HG03060 (cell line): ENCODE results near the gene EDC4.
A peak's percentile ranks its signal among the peaks of the same experiment; 100 is the strongest.
"Not testable (repeated sequence)": the region's sequence is repeated elsewhere in the genome, so short reads cannot be mapped to it uniquely, and the experiment has no call there.

Experiments
- ATAC-seq: cut with Tn5 transposase; IDR thresholded peaks from one replicate; pipeline ENCODE4 v1.9.1; 2021; ENCODE audit warnings: low read depth, moderate number of reproducible peaks; ENCODE audit not compliant: unreplicated experiment

EDC4 gene

DNA sequence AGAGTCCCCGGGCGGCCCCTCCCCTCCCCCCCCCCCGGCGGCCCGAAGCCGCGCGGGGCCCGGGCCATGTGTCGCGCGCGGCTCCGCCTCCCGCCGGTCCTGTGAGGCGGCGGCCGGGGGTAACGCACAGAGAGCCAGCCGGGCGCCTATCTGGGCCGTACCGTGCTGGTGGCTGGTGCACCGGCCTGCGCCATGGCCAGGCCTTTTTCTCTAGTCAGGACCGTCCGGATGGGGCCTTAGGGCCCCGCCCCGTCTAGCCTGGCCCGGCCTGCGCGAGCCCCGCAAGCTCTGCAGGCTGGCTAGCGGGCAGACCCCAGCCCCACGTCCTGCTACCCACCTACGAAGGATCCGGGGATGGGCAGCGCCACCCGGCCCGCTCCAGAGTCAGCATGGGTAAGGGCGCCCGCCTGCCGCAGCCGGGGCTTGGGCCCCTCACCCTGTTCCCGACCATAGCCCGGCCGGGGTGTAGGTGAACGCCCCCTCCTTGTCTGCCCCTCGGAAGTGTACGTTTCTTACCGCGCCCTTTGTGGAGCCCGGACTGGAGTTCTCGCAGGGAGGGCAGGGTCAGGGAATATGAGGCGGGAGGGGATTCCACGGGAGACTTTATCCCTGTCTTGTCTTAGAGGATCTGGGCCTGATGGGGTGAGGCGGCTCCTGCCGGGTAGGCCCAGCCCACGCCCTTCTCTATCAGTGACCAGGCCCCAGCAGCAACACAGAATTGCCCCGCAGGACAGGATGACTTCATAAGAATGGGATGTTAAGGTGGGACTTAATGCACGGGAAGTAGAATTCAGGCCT lies 25.6 kb upstream of the EDC4 start, which contains the start of gene CENPT:
CENPT (minus strand) TSS at position 630 of the 798 bp plus-strand sequence. CDS start 13,834 bp downstream, outside the sequence.
- peak; percentile 23 for ATAC-seq

DNA sequence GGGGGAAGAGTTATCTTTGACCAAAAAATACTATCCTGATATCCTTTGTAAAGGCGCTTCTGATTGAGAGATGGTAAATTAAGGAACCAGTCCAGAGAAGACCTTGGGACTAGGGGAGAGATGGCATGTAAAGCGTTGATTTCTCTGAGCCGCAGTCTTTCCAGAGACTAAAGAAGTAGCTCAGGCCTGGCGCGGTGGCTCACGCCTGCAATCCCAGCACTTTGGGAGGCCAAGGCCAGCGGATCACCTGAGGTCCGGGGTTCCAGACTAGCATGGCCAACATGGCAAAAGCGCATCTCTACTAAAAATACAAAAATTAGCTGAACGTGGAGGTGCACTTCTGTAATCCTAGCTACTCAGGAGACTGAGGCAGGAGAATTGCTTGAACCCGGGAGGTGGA lies 24.7 kb upstream of the EDC4 start:
- ATAC-seq: no peak

DNA sequence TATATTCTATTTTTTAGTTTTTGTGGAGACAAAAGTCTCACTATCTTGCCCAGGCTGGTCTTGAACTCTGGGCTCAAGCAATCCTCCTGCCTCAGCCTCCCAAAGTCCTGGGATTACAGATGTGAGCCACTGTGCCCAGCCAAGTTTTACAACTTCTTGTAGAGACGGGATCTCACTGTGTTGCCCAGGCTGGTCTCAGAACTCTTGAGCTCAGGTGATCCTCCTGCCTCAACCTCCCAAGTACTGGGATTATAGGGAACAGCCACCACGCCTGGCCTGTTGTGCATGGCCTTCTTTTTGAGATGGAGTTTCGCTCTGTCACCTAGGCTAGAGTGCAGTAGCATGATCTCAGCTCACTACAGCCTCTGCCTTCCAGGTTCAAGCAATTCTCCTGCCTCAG lies 19.2 kb upstream of the EDC4 start:
- ATAC-seq: no peak

DNA sequence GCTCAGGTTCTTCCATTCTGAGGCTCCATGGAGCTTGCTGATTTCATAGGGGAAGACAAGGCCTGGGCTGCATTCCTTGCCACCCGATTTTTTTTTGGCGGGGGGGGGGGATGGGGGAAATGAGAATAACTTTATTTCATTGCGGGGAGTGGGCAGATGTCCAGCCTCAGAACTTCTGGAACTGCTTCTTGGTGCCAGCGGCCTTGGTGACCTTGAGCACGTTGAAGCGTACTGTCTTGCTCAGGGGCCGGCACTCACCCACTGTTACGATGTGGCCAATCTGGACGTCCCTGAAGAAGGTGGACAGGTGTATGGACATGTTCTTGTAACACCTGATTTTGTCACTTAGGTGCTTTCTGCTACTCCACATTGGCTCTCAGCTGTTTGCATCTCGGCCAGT lies 17.1 kb upstream of the EDC4 start:
- ATAC-seq: no peak

DNA sequence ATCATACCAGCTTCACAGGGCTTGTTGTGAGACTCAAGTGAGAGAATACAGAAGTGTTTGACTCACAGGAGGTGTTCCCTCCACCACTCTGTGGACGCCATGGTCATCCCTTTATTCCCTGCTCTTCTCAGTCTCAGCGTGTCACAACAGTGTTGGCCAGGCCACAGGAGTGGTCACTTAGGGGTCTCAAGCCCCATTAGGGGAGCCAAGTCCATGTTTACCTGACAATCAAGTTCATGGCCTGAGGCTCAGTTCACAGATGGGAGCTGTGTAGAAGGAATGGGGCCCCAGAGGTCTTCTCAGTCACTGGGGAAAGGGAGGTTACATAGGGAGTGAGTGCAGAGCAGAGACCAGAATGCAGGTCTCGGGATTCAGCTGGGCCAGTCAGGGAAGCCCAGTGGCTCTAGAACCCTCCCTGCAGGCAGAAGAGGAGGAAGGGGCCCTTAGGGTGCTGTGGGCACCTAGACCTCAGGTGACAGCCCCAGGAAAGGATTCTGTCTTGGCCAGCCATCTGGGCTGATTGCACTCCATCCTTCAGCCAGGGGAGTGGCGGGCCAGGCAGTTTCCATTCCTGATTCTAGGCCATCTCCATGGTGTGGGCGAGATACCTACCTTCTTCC lies 15.8 kb upstream of the EDC4 start:
- ATAC-seq: no peak

DNA sequence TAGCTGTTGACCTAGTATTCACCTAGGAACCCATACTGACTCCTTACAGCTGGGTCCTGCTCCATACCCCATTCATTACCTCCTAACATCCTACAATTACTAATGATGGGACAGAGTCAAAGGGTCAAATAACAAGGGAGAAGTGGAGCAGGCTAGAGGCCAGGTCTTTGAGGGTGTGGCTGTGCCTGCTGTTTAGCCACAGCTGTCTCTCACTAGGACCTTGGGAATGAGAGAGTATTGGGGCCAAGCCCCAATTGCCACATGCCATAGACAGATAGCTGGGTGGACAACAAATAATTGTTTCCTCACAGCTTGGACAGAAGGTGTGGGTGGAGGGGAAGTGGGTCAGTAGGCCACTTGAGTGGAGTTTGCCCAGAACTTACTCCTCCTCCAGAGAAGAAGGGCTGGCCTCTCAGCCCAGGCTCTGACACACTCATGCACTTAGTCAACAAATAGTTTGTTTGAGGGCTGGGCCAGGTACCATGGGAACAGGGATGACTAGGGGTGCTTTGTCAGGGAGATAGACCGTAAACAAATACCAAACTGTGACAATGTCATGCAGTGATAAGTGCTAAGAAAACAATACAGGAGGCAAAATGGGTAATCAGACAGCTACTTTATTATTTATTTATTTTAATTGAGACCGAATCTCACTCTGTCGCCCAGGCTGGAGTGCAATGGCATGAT lies 15.2 kb upstream of the EDC4 start:
- ATAC-seq: no peak

DNA sequence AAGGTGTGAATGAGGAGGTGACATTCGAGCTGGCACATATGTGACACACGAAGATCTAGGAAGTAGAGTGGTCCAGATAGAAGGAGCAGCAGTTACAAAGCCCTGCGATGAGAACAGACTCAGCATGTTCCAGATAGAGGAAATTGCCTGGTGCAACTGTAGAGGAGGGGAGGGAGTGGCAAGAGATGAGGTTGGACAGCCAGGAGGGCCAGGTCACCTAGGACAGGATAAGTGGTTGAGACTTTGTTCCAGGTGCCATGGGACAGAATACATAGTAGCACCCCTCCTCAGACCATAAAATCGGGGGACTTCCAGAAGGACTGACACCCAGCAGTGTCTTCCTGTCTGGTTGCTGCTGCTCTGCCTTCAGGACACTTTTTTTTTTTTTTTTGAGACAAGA lies 14.4 kb upstream of the EDC4 start:
- no peak for ATAC-seq

DNA sequence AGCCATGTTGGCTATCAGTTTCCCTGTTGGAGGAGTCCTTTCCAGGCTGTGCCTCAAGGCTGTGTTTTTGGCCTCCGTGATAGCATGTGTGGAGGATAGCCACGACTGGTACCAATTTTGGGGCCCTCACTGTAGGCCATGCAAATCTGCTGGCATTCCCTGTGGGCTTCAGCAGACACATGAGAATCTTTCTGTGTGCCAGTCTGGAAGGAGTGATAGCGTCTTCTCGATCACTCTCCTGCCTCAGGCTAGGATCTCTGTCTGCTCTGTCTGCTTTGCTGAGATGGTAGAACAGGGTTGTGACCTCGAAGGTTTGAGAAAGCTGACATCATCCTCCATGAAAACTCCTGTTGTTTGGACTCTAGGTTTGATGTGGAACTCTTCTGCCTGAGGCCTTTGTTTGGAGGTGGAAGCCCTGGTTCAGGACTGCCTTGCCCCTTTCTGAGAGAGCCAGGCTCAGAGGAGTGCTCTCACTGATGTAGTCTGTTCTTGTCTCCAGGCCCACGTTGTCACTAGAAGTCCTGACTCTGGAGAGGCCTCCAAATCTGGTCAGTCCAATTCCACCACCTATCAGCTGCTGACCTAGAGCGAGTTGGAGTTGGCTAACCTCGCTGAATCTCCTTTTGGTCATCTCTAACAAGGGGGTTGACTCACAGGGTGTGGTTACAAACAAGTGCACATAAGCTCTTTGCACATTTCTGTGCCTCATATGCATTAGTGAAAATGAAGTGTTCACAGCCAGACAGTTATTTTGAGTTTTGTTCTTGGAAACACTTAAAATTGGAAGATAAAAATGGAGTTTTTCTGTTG lies 12.1 kb upstream of the EDC4 start:
- ATAC-seq: no peak

DNA sequence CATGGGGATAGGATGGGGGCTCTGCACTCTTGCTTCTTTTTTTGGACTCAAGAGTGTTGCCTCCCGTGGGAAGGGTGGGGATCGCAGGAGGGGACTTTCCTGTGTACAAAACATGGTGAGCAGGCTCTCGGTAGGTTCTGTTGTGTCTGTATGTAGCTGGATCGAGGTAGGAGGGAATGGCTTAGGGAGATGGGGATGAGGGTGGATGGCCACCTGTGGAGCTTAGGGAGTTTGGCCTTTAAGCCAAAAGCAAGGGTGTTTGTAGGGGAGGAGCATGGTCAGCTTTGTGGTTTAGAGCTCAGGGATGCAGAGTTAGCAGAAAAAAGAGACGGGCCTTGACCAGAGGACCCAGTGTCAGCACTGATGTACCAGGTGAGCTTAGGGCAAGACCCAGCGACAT lies 11.0 kb upstream of the EDC4 start:
- ATAC-seq: no peak

DNA sequence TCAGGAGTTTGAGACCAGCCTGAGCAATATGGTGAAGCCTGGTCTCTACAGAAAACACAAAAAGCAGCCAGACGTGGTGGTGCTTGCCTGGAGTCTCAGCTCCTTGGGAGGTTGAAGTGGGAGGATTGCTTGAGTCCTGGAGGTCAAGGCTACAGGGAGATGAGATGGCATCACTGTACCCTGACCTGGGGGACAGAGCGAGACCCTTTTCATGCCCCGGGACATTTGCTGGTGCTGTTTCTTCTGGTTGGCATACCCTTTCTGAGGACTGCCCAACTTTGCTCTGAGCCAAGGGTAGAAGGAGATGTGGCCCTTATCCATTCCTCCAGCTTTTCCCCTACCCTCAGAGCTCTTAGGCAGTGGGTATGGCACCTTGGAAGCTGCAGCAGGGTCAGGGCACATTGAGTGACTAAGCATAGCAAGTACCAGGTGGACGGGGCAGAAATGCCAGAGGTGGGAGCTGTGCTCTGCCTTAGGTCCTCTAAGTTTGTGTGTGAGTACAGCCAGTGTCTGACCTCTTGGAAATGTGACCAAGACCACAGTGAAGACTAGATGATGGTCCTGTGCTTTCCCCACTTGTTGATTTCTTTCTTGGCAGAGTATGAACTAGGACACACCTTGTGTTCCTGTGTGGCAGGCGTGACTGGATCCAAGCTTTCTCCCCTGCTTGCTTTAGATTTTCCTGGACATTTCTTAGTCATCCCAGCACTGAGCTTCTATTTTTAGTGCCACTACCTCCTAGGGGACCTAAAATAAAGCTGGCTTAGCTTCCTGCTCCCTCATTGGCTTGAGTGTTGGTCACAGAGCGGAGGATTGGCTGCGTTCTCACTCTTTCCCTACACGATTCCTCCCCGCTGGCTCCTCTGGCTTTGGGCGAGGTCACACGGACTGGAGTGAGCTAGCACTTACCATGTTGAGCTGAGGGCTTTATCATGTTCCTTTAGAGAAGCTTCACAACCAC lies 9.9 kb upstream of the EDC4 start:
- ATAC-seq: no peak

DNA sequence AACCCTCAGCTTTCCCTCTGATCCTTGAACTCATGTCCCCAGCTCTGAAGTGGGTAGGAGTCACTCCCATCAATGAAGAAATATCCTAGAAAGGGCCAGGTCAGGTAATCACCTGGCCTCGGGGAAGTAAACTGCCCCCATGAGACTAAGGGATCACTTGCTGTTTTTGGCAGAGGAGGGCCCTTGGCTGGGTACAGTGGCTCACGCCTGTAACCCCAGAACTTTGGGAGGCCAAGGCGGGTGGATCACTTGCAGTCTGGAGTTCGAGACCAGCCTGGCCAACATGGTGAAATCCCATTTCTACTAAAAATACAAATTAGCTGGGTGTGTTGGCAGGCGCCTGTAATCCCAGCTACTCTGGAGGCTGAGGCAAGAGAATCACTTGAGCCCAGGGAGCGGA lies 8.8 kb upstream of the EDC4 start:
- not testable (repeated sequence) for ATAC-seq

DNA sequence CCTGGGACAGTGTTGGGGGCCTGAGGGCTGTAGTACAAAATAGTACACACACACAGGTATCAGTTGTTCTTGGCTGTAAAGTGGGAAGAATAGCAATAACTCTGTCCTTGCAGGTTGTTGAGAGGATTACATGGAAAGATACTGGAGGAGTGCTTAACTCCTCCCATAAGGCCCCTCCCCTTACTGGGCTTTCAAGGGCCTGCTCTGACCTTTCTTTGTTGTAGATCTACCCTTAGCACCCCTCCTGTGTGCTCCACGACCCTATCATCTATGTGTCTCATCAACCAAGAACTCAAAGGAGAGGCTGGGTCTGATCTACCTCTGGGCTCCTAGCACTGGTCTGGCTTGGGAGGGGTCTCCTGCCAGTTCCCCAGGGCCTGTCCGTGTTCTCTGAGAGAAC lies 8.3 kb upstream of the EDC4 start:
- no peak for ATAC-seq

DNA sequence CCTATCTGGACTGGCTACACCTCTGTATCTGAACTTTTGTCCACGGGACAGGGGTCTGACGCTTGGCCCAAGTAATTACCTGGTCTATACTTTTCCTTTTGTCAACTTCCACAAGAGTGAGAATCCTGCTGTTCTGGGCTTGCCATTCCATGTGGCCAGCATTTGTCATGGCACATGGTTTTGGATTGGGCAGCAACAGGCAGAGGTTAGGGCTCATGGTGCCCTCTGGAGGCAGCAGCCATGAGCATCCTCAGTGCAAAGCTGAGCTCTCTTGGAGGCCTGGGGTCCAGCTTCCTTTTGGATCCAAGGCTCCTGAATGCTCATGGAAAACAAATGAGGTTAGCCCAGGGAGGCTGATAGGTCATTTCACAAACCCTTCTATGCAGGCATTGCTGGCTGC lies 7.5 kb upstream of the EDC4 start:
- ATAC-seq: no peak

DNA sequence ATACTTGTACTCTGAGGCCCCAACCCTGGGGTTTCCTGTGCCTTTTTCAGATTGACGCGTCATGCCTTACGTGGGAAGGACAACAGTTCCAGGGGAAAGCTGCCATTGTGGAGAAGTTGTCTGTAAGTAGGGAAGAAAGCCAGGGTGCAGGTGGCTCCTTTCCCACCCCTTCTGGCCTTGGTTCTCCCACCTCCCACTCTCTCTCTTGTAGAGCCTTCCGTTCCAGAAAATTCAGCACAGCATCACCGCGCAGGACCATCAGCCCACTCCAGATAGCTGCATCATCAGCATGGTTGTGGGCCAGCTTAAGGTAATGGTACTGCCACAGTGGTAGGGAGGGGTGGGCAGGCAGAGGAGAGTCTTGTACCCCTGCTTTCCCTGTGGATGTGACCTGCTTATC lies 4.6 kb upstream of the EDC4 start:
- no peak for ATAC-seq

DNA sequence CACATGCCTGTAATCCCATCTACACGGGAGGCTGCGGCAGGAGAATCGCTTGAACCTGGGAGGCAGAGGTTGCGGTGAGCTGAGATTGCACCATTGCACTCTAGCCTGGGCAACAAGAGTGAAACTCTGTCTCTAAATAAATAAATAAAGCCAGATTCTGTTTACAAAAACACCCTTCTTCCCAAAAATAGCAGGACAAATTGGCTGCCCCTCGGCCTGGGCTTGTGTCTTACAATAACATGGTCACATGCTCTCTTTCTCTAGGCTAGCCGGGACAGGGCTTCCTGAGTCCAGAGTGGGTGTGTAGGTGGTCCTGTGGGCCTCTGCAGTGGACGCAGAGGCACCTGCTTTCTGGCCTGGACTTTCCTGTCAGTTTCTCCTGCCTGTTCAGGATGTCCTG lies 3.2 kb upstream of the EDC4 start:
- ATAC-seq: no peak

DNA sequence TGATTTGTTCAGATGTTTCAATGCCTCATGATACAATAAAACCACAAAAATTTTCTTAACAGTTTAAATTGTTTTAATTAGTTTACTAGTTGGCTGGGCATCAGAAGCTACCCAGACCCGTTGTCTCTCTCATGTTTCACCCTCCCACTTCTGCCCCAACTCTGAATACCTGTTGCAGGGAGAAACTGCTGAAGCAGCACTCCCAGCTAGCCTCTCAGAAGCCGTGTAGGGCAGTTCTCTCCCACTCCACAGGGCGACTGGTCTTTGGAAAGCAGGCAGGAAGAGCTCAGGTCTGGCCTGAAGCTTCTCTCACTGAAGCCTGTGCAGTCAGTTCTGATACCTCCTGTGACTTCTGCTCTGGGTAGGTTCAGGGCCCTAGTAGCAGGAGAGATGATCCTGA lies 1.6 kb upstream of the EDC4 start:
- ATAC-seq: no peak

DNA sequence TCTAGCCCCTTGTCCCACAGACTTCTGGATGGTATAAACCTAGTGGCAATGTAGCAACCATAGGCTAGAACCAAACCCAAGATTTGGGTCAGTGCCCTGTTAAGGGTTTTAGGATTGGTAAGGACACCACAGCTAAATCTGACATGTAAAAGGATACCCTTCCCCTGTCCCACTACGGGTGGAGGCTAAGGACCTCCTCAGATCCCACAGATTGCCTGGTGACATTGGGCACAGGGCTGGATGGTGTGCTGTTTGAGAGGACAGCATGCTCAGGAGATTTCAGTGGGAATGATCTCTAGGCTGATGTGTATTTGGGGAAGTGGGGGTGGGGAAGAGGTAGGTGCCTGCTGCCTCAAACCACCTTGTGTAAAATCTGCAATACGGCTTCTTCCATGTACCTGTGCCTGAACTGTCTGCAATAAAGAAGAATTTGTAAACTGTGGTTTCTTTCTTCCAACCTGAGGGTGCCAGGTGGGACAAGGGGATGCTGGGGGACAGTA lies 671 bp upstream of the EDC4 start:
- no peak for ATAC-seq

DNA sequence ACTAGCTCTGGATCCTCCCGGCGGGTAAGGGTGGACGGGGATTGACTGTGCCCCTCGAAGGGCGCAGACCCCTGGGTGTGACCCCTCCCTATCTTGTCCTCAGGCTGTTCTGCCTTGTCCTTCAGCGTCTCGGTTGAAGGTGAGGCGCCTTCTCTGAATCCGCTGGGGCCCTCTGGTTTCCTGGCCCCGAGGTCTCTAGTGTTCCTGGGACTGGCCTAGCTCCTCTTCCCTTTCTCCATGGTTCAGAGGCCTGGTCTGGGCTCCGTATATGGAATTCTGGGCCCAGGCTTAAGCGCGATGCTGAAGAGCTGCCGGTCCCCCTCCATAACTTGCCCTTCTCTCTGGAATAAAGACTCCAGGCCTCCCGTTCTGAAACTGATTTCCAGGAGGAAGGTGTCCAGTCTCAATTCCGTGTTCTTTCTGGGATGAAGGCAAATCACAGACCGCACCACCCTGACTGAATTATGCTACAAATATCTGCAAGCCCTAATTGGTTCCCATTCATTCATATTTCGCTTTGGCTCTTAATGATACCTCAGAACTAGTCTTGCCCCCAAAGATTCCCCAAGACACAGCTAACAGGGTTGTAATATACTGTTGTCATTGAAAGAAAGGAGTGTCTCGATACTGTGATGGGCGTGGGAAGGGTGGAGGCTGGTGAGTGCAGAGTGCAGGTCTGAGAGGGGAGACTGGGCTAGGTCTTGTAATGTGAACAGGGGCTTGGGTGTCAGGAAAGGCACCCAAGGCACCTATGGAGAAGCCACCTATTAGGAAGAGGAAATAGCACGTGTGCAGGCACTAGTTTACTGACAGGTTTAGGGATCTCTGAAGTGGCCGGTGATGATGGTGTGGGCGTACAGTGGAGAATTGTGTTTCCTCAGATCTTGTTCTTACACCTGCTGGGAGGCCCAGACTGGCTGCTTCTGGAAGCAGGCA lies 851 bp downstream of the EDC4 start:
- ATAC-seq: no peak

DNA sequence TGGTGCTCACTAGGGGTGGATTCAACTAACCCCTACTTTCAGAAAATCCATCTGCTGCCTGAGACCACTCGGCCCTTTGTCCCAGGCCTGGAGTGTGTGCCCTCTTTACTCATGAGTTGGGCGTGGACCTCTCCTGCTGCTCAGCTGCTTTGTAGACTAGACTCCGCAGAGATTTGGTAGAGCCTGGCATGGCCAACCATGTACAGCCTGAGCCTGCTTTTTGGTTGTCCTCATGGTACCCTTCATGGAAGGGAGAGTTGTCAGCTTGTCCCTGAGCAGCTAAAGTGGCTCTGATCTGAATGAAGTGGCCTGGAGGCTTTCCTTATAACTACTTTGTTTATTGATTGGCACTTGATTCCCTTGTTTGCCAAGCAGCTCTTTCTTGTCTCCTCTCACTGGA lies 1.5 kb downstream of the EDC4 start:
- no peak for ATAC-seq
